Endothelial cell of umbilical vein (primary cell): ENCODE results near the gene DDX47. TPM values are rescaled to one million over a fixed set of nuclear protein-coding genes. Genes with fewer than 3 reads are reported as not detected.

ENCODE experiments used
- BruUV-seq: library from RNA; stranded (reverse); fragments of 400-500 nt; replicated peaks from 2 replicates; lab custom pipeline; 2021; lab: Mats Ljungman, UMichigan
- CTCF ChIA-PET: fragments of 300-600, 350-600 bp; sonication (Branson Sonifier 250); formaldehyde crosslinking; loops from one replicate; lab custom pipeline; 2021; ENCODE audit warnings: antibody characterized with exemption, inconsistent platforms; lab: Charles Lee
- POLR2A ChIA-PET: fragments of 300-600, 350-600 bp; sonication (Branson Sonifier 250); formaldehyde crosslinking; loops from one replicate; lab custom pipeline; 2021; ENCODE audit warnings: antibody characterized with exemption, inconsistent platforms; lab: Charles Lee
- DNase-seq: peaks from one replicate; pipeline ENCODE4 v3.0.0-alpha.2; 2011; ENCODE audit warnings: low read depth, low spot score
- FAIRE-seq: peaks from 2 replicates; lab custom pipeline; 2011; peaks lifted over from hg19 to GRCh38; lab: Jason Lieb, UNC
- H2AFZ ChIP-seq: 2 replicates; pipeline ENCODE4 v1.6.0; 2012; ENCODE audit warnings: low read depth, low read length, control low read depth, inconsistent platforms
- H3K27ac ChIP-seq: 2 replicates; pipeline ENCODE4 v1.5.1; 2011; ENCODE audit warnings: low read depth, mild to moderate bottlenecking, control low read depth, low read length, moderate library complexity; ENCODE audit not compliant: insufficient read depth
- H3K27me3 ChIP-seq, 2 experiments: 2 replicates each; pipeline versions ENCODE4 v1.6.0 to v1.6.1; 2011; ENCODE audit warnings: low read length in 2 of 2, mixed read lengths in 1 of 2; ENCODE audit not compliant: control insufficient read depth in 2 of 2, insufficient read depth in 2 of 2
- H3K36me3 ChIP-seq, 2 experiments: 2 replicates in 1 of 2; 3 replicates in 1 of 2; pipeline ENCODE4 v1.5.1; 2011; ENCODE audit warnings: low read length in 2 of 2, mild to moderate bottlenecking in 1 of 2, moderate library complexity in 1 of 2; ENCODE audit not compliant: control insufficient read depth in 2 of 2, insufficient read depth in 2 of 2; ENCODE audit errors: extremely low read depth in 1 of 2
- H3K4me1 ChIP-seq: 3 replicates; pipeline ENCODE4 v1.5.1; 2011; ENCODE audit warnings: mild to moderate bottlenecking, low read length; ENCODE audit not compliant: control insufficient read depth, insufficient read depth; ENCODE audit errors: extremely low read depth
- H3K4me2 ChIP-seq: 2 replicates; pipeline ENCODE4 v1.6.1; 2011; ENCODE audit warnings: low read length, control low read depth, mixed read lengths; ENCODE audit not compliant: insufficient read depth
- H3K4me3 ChIP-seq, 3 experiments: fragments of 200-600 bp in 1 of 3; sonication (generic), shearing (Covaris generic) in 1 of 3; replicated peaks in 1 of 3; 2 replicates each; pipeline ENCODE4 v1.5.1; 2011 to 2016; ENCODE audit warnings: control low read depth in 3 of 3, low read length in 3 of 3, mild to moderate bottlenecking in 2 of 3, inconsistent platforms in 1 of 3, low read depth in 1 of 3, moderate library complexity in 1 of 3; ENCODE audit not compliant: insufficient read depth in 1 of 3
- H3K79me2 ChIP-seq: 2 replicates; pipeline ENCODE4 v1.6.0; 2012; ENCODE audit warnings: low read length, inconsistent platforms; ENCODE audit not compliant: control insufficient read depth, insufficient read depth
- H3K9ac ChIP-seq: replicated peaks from 2 replicates; pipeline ENCODE3; 2011; ENCODE audit warnings: low read length, control low read depth; ENCODE audit not compliant: insufficient read depth; ENCODE audit errors: extremely low read depth
- H3K9me1 ChIP-seq: replicated peaks from 3 replicates; pipeline ENCODE4 v1.6.0; 2011; ENCODE audit warnings: mild to moderate bottlenecking, low read length; ENCODE audit not compliant: control insufficient read depth, insufficient read depth; ENCODE audit errors: extremely low read depth
- H3K9me3 ChIP-seq: replicated peaks from 2 replicates; pipeline ENCODE4 v1.5.1; 2012; ENCODE audit warnings: low read length, inconsistent platforms; ENCODE audit not compliant: control insufficient read depth, insufficient read depth
- H4K20me1 ChIP-seq: replicated peaks from 2 replicates; pipeline ENCODE3; 2011; ENCODE audit warnings: mild to moderate bottlenecking, low read length; ENCODE audit not compliant: control insufficient read depth, insufficient read depth; ENCODE audit errors: extremely low read depth
- EZH2 ChIP-seq: IDR thresholded peaks from 2 replicates; pipeline ENCODE4 v1.6.1; 2012; ENCODE audit warnings: borderline replicate concordance, low read depth, mild to moderate bottlenecking, moderate library complexity, low read length, inconsistent platforms; ENCODE audit not compliant: severe bottlenecking
- FOS ChIP-seq: IDR thresholded peaks from 2 replicates; pipeline ENCODE4 v1.6.1; 2011; ENCODE audit warnings: mild to moderate bottlenecking, low read length, moderate library complexity, borderline replicate concordance; ENCODE audit not compliant: insufficient read depth
- GATA2 ChIP-seq: IDR thresholded peaks from 2 replicates; pipeline ENCODE4 v1.7.0; 2011; ENCODE audit warnings: low read depth, mild to moderate bottlenecking, moderate library complexity, mixed read lengths, low read length; ENCODE audit not compliant: insufficient read length, insufficient read depth
- JUN ChIP-seq: IDR thresholded peaks from 2 replicates; pipeline ENCODE4 v1.6.1; 2011; ENCODE audit warnings: borderline replicate concordance, low read depth; ENCODE audit not compliant: insufficient read length, insufficient read depth
- MYC ChIP-seq: IDR thresholded peaks from one replicate; pipeline ENCODE4 v1.6.1; 2011; ENCODE audit warnings: mild to moderate bottlenecking, low read depth, low read length
- POLR2A ChIP-seq: IDR thresholded peaks from 2 replicates; pipeline ENCODE4 v1.6.1; 2012; ENCODE audit warnings: low read depth, mild to moderate bottlenecking, control low read depth, low read length
- POLR2AphosphoS5 ChIP-seq: IDR thresholded peaks from 2 replicates; pipeline ENCODE4 v1.6.1; 2012; ENCODE audit warnings: low read depth, mild to moderate bottlenecking, control low read depth, low read length, moderate library complexity; ENCODE audit not compliant: insufficient read depth
- dilution Hi-C: fragments of 300-500 bp; cut with MboI; formaldehyde crosslinking; loops from one replicate; pipeline ENCODE4 v1.15.0; 2019; ENCODE audit warnings: low sequenced_read_pairs; ENCODE audit not compliant: extremely low pct_ligation_motif_present
- intact Hi-C: fragments of 100-400 bp; cut with micrococcal nuclease; formaldehyde crosslinking; loops from one replicate; pipeline ENCODE4 v1.10.0; 2022
- polyA plus RNA-seq, 4 experiments: library from polyadenylated mRNA; depleted of rRNA in 3 of 4; stranded (reverse) in 3 of 4; unstranded in 1 of 4; fragments of >200 nt; gene quantifications; 2 replicates each; pipeline versions ENCODE4 v1.2.1 to v1.2.3, GENCODE V29; 2011 to 2012; ENCODE audit warnings: missing spikeins in 1 of 4
- total RNA-seq: library from RNA; stranded (reverse); gene quantifications from 2 replicates; pipeline ENCODE4 v1.2.3, GENCODE V29; 2021
- TF ChIP-seq, protein P1 (sequence below): IDR thresholded peaks from 2 replicates; pipeline ENCODE4 v1.6.1; 2011; ENCODE audit not compliant: insufficient read depth, insufficient read length
- TF ChIP-seq, protein P2 (sequence below), 2 donors: IDR thresholded peaks; 1 replicate in 1 of 2; 2 replicates in 1 of 2; pipeline ENCODE4 v1.5.1; 2011; ENCODE audit warnings: low read length in 2 of 2, mild to moderate bottlenecking in 2 of 2, moderate library complexity in 2 of 2, control low read depth in 1 of 2, inconsistent platforms in 1 of 2, low read depth in 1 of 2; ENCODE audit not compliant: insufficient read depth in 1 of 2; ENCODE audit errors: extremely low read depth in 1 of 2

The DDX47 gene
- total and polyA plus RNA-seq, 2 donors (not counting 3 experiments of a cell fraction or from before 2014, with no cell fraction given): 73.4 to 74.6 TPM

DNA sequence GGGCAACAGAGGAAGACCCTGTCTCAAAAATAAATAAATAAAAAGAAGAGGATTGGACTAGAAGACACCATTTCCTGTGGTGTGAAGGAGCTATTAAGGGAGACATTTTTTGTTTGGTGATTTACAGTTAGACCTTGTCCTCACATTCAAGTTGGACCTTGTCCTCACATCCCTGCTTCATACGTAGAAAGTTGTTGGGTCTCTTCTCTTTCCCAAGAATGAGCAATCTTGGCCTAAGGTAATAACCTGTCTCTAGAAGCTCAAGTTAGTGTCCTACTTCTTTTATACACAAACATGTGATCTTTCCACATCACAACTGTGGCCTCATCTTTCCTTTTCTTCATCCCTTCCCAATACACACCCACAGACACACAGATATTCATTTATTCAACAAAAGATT is 14.7 kb upstream of the DDX47 start:
- CTCF ChIA-PET: interaction anchor here (1.0 to 2.1 kb wide), 3 partner anchors 9 to 19 kb away, joined by 3 to 5 read pairs (median 3); no protein-coding TSS in a partner anchor
- no peak overlapping the region for H3K27ac ChIP-seq
- peaks cover 7% of the 10 kb centered on the region for H3K4me1 ChIP-seq
- TF ChIP-seq MYC (no peak), POLR2AphosphoS5 (no peak), POLR2A (no peak), FOS (no peak)
- no TSS peak for BruUV-seq
- no peaks in the 10 kb centered on the region for H3K27me3 ChIP-seq
- POLR2A ChIA-PET: interaction anchor here (0.5 kb wide), 1 partner anchor 8 kb away, joined by 3 read pairs; no protein-coding TSS in a partner anchor
- no peaks in the 10 kb centered on the region for H3K9me1 ChIP-seq
- H3K4me2 ChIP-seq: no peak overlapping the region
- H4K20me1 ChIP-seq: no peaks in the 10 kb centered on the region
- dilution Hi-C loops: no loop called here
- H3K79me2 ChIP-seq: no peaks in the 10 kb centered on the region
- no peak overlapping the region for H3K4me3 ChIP-seq
- FAIRE-seq (no peak), DNase-seq (no peak)
- no peak overlapping the region for H2AFZ ChIP-seq
- H3K9me3 ChIP-seq: no peaks in the 10 kb centered on the region
- H3K9ac ChIP-seq: no peak overlapping the region
- intact Hi-C loops: no loop called here
- no peaks in the 10 kb centered on the region for H3K36me3 ChIP-seq

DNA sequence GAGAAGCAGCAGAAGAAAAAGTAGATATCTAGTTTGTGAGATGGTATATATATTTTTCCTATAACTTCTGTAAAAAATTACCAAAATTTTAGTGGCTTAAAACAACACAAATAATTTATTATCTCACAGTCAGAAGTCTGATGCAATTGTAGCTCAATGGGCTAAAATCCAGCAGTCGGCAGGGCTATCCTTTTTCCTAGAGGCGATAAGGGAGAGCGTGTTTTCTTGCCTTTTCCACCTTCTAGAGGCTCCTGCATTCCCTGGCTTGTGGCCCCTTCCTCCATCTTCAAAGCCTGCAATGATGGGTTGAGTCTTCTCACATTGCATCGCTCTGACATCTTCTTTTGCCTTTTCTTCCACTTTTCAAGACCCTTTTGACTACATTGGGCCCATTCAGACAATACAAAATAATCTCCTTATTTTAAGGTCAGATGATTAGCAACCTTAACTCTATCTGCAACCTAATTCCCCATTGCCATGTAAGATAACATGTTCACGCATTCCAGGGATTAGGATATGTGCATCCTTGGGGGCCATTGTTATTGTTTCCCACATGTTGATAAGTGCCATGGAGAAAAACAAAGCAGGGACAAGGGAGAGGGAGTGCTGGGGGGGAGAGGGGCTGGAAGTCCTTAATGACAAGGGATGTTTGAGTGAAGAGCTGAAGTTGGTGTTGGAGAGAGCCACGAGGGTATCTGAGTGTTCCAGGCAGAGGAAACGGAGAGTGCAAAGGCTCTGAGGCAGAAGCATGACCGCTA is 13.8 kb upstream of the DDX47 start:
- Histone ChIP-seq H4K20me1 (no peaks in the 10 kb centered on the region), H2AFZ (no peak overlapping the region), H3K27me3 (no peaks in the 10 kb centered on the region), H3K9ac (no peak overlapping the region), H3K4me1 (peaks cover 16% of the 10 kb centered on the region), H3K9me1 (no peaks in the 10 kb centered on the region), H3K79me2 (no peaks in the 10 kb centered on the region), H3K4me3 (no peak overlapping the region), H3K4me2 (no peak overlapping the region), H3K36me3 (no peaks in the 10 kb centered on the region), H3K9me3 (no peaks in the 10 kb centered on the region), H3K27ac (no peak overlapping the region)
- no TSS peak for BruUV-seq
- intact Hi-C loops (no loop called here), dilution Hi-C loops (no loop called here)
- DNase-seq (no peak), FAIRE-seq (no peak)
- ChIA-PET CTCF (interaction anchor here (1.5 kb wide), 1 partner anchor 15 kb away, joined by 3 read pairs; no protein-coding TSS in a partner anchor), POLR2A (interaction anchor here (0.7 kb wide), 2 partner anchors 10 to 39 kb away, joined by 5 to 7 read pairs; no protein-coding TSS in a partner anchor)
- no peak for TF ChIP-seq MYC
- no peak for TF ChIP-seq POLR2A
- TF ChIP-seq FOS: no peak
- no peak for TF ChIP-seq GATA2
- TF ChIP-seq, protein P1, sequence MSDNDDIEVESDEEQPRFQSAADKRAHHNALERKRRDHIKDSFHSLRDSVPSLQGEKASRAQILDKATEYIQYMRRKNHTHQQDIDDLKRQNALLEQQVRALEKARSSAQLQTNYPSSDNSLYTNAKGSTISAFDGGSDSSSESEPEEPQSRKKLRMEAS: no peak
- TF ChIP-seq EZH2: no peak
- TF ChIP-seq, protein P2, sequence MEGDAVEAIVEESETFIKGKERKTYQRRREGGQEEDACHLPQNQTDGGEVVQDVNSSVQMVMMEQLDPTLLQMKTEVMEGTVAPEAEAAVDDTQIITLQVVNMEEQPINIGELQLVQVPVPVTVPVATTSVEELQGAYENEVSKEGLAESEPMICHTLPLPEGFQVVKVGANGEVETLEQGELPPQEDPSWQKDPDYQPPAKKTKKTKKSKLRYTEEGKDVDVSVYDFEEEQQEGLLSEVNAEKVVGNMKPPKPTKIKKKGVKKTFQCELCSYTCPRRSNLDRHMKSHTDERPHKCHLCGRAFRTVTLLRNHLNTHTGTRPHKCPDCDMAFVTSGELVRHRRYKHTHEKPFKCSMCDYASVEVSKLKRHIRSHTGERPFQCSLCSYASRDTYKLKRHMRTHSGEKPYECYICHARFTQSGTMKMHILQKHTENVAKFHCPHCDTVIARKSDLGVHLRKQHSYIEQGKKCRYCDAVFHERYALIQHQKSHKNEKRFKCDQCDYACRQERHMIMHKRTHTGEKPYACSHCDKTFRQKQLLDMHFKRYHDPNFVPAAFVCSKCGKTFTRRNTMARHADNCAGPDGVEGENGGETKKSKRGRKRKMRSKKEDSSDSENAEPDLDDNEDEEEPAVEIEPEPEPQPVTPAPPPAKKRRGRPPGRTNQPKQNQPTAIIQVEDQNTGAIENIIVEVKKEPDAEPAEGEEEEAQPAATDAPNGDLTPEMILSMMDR (IDR thresholded peaks at IDR 0.05; ENCODE audit: extremely low read depth in 1 of 2, insufficient read depth in 1 of 2, low read depth in 1 of 2, low read length in 2 of 2): no peak
- no peak for TF ChIP-seq JUN
- no peak for TF ChIP-seq POLR2AphosphoS5
